ENCODE results near the gene C1orf159.

The C1orf159 gene

GRCh38 chr1:1118011-1118875, 2.4 kb upstream of the C1orf159 start:
- H3K36me3 ChIP-seq: peaks cover 3% of the 10 kb centered on the region
- no peak for DNase-seq
- H3K27me3 ChIP-seq (ENCODE audit: insufficient read depth, low read depth, severe bottlenecking): no peaks in the 10 kb centered on the region
- no peak overlapping the region for H3K27ac ChIP-seq
- no peaks in the 10 kb centered on the region for H3K9me3 ChIP-seq (ENCODE audit: severe bottlenecking)
- no peak for TF ChIP-seq CTCF (IDR thresholded peaks at IDR 0.05; ENCODE audit: low read depth, low read length)
- no peak overlapping the region for H3K4me3 ChIP-seq (ENCODE audit: low read depth, low read length)

- H3K4me3 ChIP-seq (ENCODE audit: low read depth, low read length): no peak overlapping the region
- no peaks in the 10 kb centered on the region for H3K27me3 ChIP-seq (ENCODE audit: insufficient read depth, low read depth, severe bottlenecking)
- H3K36me3 ChIP-seq: peaks cover 10% of the 10 kb centered on the region
- no peak overlapping the region for H3K27ac ChIP-seq
- no peak for DNase-seq
- H3K9me3 ChIP-seq (ENCODE audit: severe bottlenecking): no peaks in the 10 kb centered on the region
- TF ChIP-seq CTCF (IDR thresholded peaks at IDR 0.05; ENCODE audit: low read depth, low read length): no peak
These were observed 1.6 kb upstream of the C1orf159 start for GRCh38 chr1:1117469-1117831.

- no peaks in the 10 kb centered on the region for H3K27me3 ChIP-seq (ENCODE audit: insufficient read depth, low read depth, severe bottlenecking)
- H3K36me3 ChIP-seq: peaks cover 10% of the 10 kb centered on the region
- no peak for TF ChIP-seq CTCF (IDR thresholded peaks at IDR 0.05; ENCODE audit: low read depth, low read length)
- H3K9me3 ChIP-seq (ENCODE audit: severe bottlenecking): no peaks in the 10 kb centered on the region
- DNase-seq: no peak
- H3K4me3 ChIP-seq (ENCODE audit: low read depth, low read length): peak overlapping the region; percentile 59
- no peak overlapping the region for H3K27ac ChIP-seq
These were observed 996 bp upstream of the C1orf159 start for GRCh38 chr1:1116701-1117468.

GRCh38 chr1:1115136-1115785, 628 bp downstream of the C1orf159 start:
- Histone ChIP-seq H3K27ac (peak overlapping the region; percentile 87; the same call in 1 of the 2 replicates), H3K27me3 (ENCODE audit: insufficient read depth, low read depth, severe bottlenecking) (no peaks in the 10 kb centered on the region), H3K9me3 (ENCODE audit: severe bottlenecking) (no peaks in the 10 kb centered on the region), H3K4me3 (ENCODE audit: low read depth, low read length) (peak overlapping the region; percentile 67), H3K36me3 (peaks cover 16% of the 10 kb centered on the region)
- DNase-seq: no peak
- TF ChIP-seq CTCF (IDR thresholded peaks at IDR 0.05; ENCODE audit: low read depth, low read length): no peak

GRCh38 chr1:1114431-1114830, 1.5 kb downstream of the C1orf159 start:
- H3K4me3 ChIP-seq (ENCODE audit: low read depth, low read length): no peak overlapping the region
- no peak for TF ChIP-seq CTCF (IDR thresholded peaks at IDR 0.05; ENCODE audit: low read depth, low read length)

More at GRCh38 chr1:1114431-1114830, 1.5 kb downstream of the C1orf159 start:
- Histone ChIP-seq H3K36me3 (peaks cover 16% of the 10 kb centered on the region), H3K27me3 (ENCODE audit: insufficient read depth, low read depth, severe bottlenecking) (no peaks in the 10 kb centered on the region), H3K27ac (no peak overlapping the region), H3K9me3 (ENCODE audit: severe bottlenecking) (no peaks in the 10 kb centered on the region)
- DNase-seq: no peak
